Measurements from ENCODE around the gene CDC73.

- TF ChIP-seq CTCF (IDR thresholded peaks at IDR 0.05; ENCODE audit: insufficient read depth, low read length, poor library complexity, severe bottlenecking) = no peak
- TF ChIP-seq EZH2phosphoT487 (conservative IDR thresholded peaks at IDR 0.05; ENCODE audit: low read length) = no peak
Measured at GRCh38 chr1:193210996-193211395, 89.2 kb downstream of the CDC73 start.

Data from SU-DHL-6 (cell line).